CD14-positive monocyte (primary cell): ENCODE results near the gene CPN2. TPM values are rescaled to one million over a fixed set of nuclear protein-coding genes. Genes with fewer than 3 reads are reported as not detected.

Experiments used
- DNase-seq, 3 donors: peaks; one replicate each; pipeline ENCODE4 v3.0.0-alpha.2; 2011 to 2022
- H2AFZ ChIP-seq: 2 replicates; pipeline ENCODE4 v1.6.0; 2012; ENCODE audit warnings: mild to moderate bottlenecking, low read depth, low read length, inconsistent platforms; ENCODE audit not compliant: insufficient read depth, poor library complexity, severe bottlenecking
- H3K27ac ChIP-seq, 2 donors: 1 replicate in 1 of 2; 2 replicates in 1 of 2; pipeline ENCODE4 v1.5.1; 2012 to 2013; ENCODE audit warnings: low read length in 2 of 2, control low read depth in 1 of 2, inconsistent platforms in 1 of 2, low read depth in 1 of 2, mild to moderate bottlenecking in 1 of 2
- H3K27me3 ChIP-seq, 2 donors: one replicate each; pipeline versions ENCODE4 v1.6.0 to v1.6.1; 2011 to 2013; ENCODE audit warnings: low read length in 2 of 2; ENCODE audit not compliant: control insufficient read depth in 2 of 2, insufficient read depth in 2 of 2
- H3K36me3 ChIP-seq, 2 donors: replicated peaks in 1 of 2; 1 replicate in 1 of 2; 2 replicates in 1 of 2; pipeline versions ENCODE4 v1.5.1 to v1.6.1; 2012 to 2013; ENCODE audit warnings: low read length in 2 of 2, control low read depth in 1 of 2, inconsistent platforms in 1 of 2, mild to moderate bottlenecking in 1 of 2; ENCODE audit not compliant: insufficient read depth in 2 of 2, control insufficient read depth in 1 of 2
- H3K4me1 ChIP-seq, 2 donors: 1 replicate in 1 of 2; 2 replicates in 1 of 2; pipeline versions ENCODE4 v1.5.1 to v1.6.1; 2012 to 2013; ENCODE audit warnings: low read length in 2 of 2, control low read depth in 1 of 2, inconsistent platforms in 1 of 2, mild to moderate bottlenecking in 1 of 2, moderate library complexity in 1 of 2; ENCODE audit not compliant: insufficient read depth in 2 of 2, control insufficient read depth in 1 of 2
- H3K4me2 ChIP-seq: replicated peaks from 2 replicates; pipeline ENCODE3; 2012; ENCODE audit warnings: low read length, moderate library complexity, mild to moderate bottlenecking; ENCODE audit not compliant: poor library complexity, severe bottlenecking; ENCODE audit errors: extremely low read depth
- H3K4me3 ChIP-seq, 3 experiments: fragments of 200-600 bp in 1 of 3; sonication (generic) in 1 of 3; replicated peaks in 1 of 3; 1 replicate in 2 of 3; 2 replicates in 1 of 3; pipeline ENCODE4 v1.5.1; 2011 to 2013; ENCODE audit warnings: low read length in 3 of 3, mild to moderate bottlenecking in 3 of 3, control low read depth in 2 of 3, low read depth in 2 of 3, inconsistent platforms in 1 of 3, moderate library complexity in 1 of 3
- H3K79me2 ChIP-seq: 2 replicates; pipeline ENCODE4 v1.6.0; 2012; ENCODE audit warnings: mild to moderate bottlenecking, control low read depth, inconsistent platforms, low read length, moderate library complexity; ENCODE audit not compliant: insufficient read depth
- H3K9ac ChIP-seq: 2 replicates; pipeline ENCODE4 v1.6.0; 2017; ENCODE audit warnings: low read length, mild to moderate bottlenecking; ENCODE audit not compliant: insufficient read depth, poor library complexity, severe bottlenecking
- H3K9me3 ChIP-seq, 2 donors: replicated peaks in 1 of 2; 1 replicate in 1 of 2; 2 replicates in 1 of 2; pipeline versions ENCODE4 v1.5.1 to v1.6.1; 2012 to 2013; ENCODE audit warnings: low read length in 2 of 2, control low read depth in 1 of 2; ENCODE audit not compliant: control insufficient read depth in 1 of 2, insufficient read depth in 1 of 2
- H4K20me1 ChIP-seq: 2 replicates; pipeline ENCODE4 v1.6.0; 2012; ENCODE audit warnings: mild to moderate bottlenecking, low read length, control low read depth, moderate library complexity; ENCODE audit not compliant: insufficient read depth
- H3K27ac Mint-ChIP-seq, 7 donors: one replicate each; pipeline ENCODE4 v1.8.0; 2020; ENCODE audit warnings: mild to moderate bottlenecking in 7 of 7, mixed read lengths in 7 of 7, moderate library complexity in 6 of 7, inconsistent platforms in 2 of 7
- H3K27me3 Mint-ChIP-seq, 3 donors: one replicate each; pipeline ENCODE4 v1.8.0; 2021 to 2022; ENCODE audit warnings: low read depth in 3 of 3, mild to moderate bottlenecking in 3 of 3, mixed read lengths in 3 of 3, moderate library complexity in 3 of 3, inconsistent platforms in 1 of 3
- H3K36me3 Mint-ChIP-seq, 2 donors: one replicate each; pipeline ENCODE4 v1.8.0; 2020; ENCODE audit warnings: mixed read lengths in 2 of 2, inconsistent platforms in 1 of 2, mild to moderate bottlenecking in 1 of 2
- H3K4me1 Mint-ChIP-seq: one replicate; pipeline ENCODE4 v1.8.0; 2020; ENCODE audit warnings: mild to moderate bottlenecking, mixed read lengths
- H3K4me3 Mint-ChIP-seq, 2 donors: one replicate each; pipeline ENCODE4 v1.8.0; 2020; ENCODE audit warnings: mild to moderate bottlenecking in 2 of 2, mixed read lengths in 2 of 2, moderate library complexity in 1 of 2
- H3K9me3 Mint-ChIP-seq, 7 donors: one replicate each; pipeline ENCODE4 v1.8.0; 2020 to 2022; ENCODE audit warnings: mixed read lengths in 7 of 7, mild to moderate bottlenecking in 6 of 7, moderate library complexity in 6 of 7, inconsistent platforms in 2 of 7
- WGBS: methylation state at CpG from one replicate; pipeline ENCODE4 v1.1.5; 2013; ENCODE audit warnings: missing lambda C conversion rate; ENCODE audit not compliant: insufficient coverage; 5-methylcytosine and 5-hydroxymethylcytosine counted together
- intact Hi-C, 2 donors: fragments of 100-400 bp; cut with micrococcal nuclease; formaldehyde crosslinking; loops; one replicate each; pipeline versions ENCODE4 v1.15.0 to v1.15.1; 2023
- polyA plus RNA-seq, 3 donors: library from polyadenylated mRNA; depleted of rRNA in 1 of 3; unstranded in 2 of 3; stranded (reverse) in 1 of 3; fragments of 300-500 nt in 2 of 3; fragments of >200 nt in 1 of 3; fragmentation: Illumina TruSeq in 2 of 3; gene quantifications; 1 replicate in 2 of 3; 2 replicates in 1 of 3; pipeline ENCODE4 v1.2.3, GENCODE V29; 2012 to 2021
- TF ChIP-seq, protein P1 (sequence below): fragments of 200-600 bp; IDR thresholded peaks from one replicate; pipeline ENCODE4 v1.8.0; 2022; ENCODE audit warnings: antibody characterized with exemption, mild to moderate bottlenecking

CPN2 gene
- polyA plus RNA-seq, 3 donors = not detected

DNA sequence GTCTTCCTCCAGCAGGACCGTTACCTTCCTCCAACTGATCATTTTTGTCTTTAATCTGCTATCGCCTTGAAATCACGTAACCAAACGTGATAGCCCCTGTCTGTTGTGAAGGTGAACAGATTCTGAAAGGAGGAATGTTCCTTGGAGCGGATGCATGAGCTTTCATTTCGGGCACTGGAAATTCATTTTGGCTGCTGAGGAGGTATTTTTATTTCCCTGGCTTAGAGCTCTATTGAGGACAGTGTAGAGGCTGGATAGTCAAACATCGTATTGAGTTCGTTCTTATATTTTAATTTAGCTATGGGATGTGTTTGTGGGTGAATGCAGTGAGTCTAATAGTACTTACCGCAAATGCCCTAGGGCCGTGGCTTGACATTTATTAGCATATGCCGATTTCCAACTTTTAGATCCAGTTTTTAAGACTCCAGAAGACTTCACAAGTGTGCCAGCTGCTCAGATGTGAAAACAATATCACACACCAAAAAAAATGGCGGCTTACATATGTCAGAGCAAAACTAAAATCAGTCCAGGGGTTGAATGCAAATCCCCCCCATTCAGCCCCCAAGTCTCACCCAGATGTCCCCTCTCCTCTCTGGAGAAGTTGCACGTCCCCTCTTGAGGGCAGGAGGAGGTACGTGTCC, 22.1 kb downstream of the CPN2 start:
- H2AFZ ChIP-seq = no peak overlapping the region
- TF ChIP-seq, protein P1, sequence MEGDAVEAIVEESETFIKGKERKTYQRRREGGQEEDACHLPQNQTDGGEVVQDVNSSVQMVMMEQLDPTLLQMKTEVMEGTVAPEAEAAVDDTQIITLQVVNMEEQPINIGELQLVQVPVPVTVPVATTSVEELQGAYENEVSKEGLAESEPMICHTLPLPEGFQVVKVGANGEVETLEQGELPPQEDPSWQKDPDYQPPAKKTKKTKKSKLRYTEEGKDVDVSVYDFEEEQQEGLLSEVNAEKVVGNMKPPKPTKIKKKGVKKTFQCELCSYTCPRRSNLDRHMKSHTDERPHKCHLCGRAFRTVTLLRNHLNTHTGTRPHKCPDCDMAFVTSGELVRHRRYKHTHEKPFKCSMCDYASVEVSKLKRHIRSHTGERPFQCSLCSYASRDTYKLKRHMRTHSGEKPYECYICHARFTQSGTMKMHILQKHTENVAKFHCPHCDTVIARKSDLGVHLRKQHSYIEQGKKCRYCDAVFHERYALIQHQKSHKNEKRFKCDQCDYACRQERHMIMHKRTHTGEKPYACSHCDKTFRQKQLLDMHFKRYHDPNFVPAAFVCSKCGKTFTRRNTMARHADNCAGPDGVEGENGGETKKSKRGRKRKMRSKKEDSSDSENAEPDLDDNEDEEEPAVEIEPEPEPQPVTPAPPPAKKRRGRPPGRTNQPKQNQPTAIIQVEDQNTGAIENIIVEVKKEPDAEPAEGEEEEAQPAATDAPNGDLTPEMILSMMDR = no peak
- no peak overlapping the region for H3K4me3 Mint-ChIP-seq
- no peak overlapping the region for H3K27ac Mint-ChIP-seq
- intact Hi-C loops = no loop called here
- H3K4me2 ChIP-seq = no peak overlapping the region
- no peak overlapping the region for H3K4me3 ChIP-seq
- H3K9me3 Mint-ChIP-seq = no peaks in the 10 kb centered on the region
- H4K20me1 ChIP-seq = no peaks in the 10 kb centered on the region
- no peaks in the 10 kb centered on the region for H3K79me2 ChIP-seq
- H3K27me3 ChIP-seq = peaks cover 3 to 16% of the 10 kb centered on the region in 2 donors
- no peaks in the 10 kb centered on the region for H3K36me3 ChIP-seq
- H3K9me3 ChIP-seq = peaks cover 0 to 5% of the 10 kb centered on the region in 2 donors
- peaks cover 16 to 31% (median 24%) of the 10 kb centered on the region in 3 donors for H3K27me3 Mint-ChIP-seq
- H3K36me3 Mint-ChIP-seq = no peaks in the 10 kb centered on the region
- H3K4me1 Mint-ChIP-seq = peaks cover 11% of the 10 kb centered on the region
- 92% methylated on average over 6 of the region's 14 CpGs for WGBS
- no peak for DNase-seq
- no peak overlapping the region for H3K27ac ChIP-seq
- H3K4me1 ChIP-seq = peaks cover 8 to 18% of the 10 kb centered on the region in 2 donors
- no peak overlapping the region for H3K9ac ChIP-seq

DNA sequence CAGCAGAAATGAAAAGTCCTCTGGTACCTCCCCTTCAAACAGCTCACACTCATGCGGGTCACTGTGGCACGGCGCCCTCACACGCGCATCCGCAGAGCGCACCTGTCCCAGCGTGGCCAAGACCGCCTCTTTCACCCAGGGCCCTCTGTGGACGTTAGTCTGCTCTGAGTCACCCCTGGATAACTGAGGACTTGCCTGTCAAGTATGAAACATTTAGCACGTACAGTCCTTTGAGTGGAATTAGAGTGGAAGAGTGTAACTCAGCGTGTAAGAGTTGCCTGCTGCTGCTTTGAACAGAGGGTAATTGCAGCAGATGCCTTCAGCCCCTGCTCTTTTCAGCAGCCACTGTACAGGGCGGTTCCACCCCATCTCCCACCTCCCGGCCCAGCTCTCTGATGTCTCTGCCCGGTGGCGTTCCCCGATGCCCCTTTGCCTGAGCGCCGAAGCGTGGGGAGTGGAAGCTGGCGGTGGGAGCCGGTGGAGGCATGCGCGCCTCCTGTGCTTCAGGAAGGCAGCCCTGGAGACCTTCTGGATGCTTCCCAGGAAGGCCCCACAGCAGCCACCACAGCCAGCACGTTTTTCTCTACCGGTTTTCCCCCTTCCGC, 23.0 kb downstream of the CPN2 start:
- WGBS = 81% methylated on average over 14 of the region's 27 CpGs
- Histone ChIP-seq H3K4me3 (no peak overlapping the region), H4K20me1 (no peaks in the 10 kb centered on the region), H3K79me2 (no peaks in the 10 kb centered on the region), H3K27ac (no peak overlapping the region), H2AFZ (no peak overlapping the region), H3K36me3 (no peaks in the 10 kb centered on the region), H3K4me2 (no peak overlapping the region), H3K9me3 (peaks cover 0 to 5% of the 10 kb centered on the region in 2 donors), H3K27me3 (peaks cover 3 to 18% of the 10 kb centered on the region in 2 donors), H3K9ac (no peak overlapping the region), H3K4me1 (peaks cover 4 to 13% of the 10 kb centered on the region in 2 donors)
- Mint-ChIP-seq H3K4me3 (no peak overlapping the region), H3K9me3 (peaks cover 0 to under 1% (median 0%) of the 10 kb centered on the region in 7 donors), H3K36me3 (no peaks in the 10 kb centered on the region), H3K27me3 (peaks cover 15 to 25% (median 23%) of the 10 kb centered on the region in 3 donors), H3K27ac (no peak overlapping the region), H3K4me1 (peaks cover 7% of the 10 kb centered on the region)
- no peak for DNase-seq
- intact Hi-C loops = no loop called here
- TF ChIP-seq, protein P1 = no peak
